ENCODE results near the gene ARX.

ARX gene

DNA sequence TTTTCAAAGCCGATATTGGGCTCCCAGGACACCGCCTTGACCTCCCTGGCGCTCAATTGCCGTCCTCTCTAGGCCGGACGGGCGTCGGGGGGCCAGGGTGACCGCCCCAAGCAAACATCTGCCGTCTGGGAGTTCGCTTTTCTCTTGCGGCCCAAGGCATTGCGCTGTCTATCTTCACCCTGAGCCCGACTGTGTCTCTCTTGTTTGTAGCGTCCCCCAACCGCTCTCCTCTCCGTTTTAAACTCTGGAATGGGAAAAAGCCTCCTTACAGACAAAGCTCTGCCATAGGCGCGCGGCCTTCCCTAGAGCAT, 551 bp upstream of the ARX start:
- DNase-seq, result no peak

DNA sequence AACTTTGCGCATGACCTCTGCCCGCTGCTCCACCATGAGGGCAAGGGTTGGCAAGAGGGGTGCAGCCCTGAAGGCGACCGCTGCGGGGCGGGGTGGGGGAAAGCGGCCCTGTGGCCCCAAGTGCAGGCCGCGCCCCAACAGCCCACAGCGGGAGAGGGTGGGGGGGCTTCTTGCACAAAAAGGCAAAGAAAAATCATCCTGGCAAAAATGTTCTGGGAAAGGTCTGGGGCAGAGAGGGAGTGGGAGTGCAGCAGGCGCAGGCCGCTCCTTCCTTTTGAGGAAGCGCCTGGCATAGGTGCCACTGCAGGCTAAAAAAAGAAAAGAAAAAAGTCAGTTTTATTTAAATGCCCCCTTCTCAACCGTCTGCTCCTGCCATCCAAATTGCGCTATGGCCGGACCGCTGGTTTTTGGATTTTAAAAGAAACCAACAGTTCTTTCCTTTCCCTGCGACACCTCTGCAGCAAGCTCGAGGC, 1.4 kb downstream of the ARX start:
- no peak for DNase-seq

DNA sequence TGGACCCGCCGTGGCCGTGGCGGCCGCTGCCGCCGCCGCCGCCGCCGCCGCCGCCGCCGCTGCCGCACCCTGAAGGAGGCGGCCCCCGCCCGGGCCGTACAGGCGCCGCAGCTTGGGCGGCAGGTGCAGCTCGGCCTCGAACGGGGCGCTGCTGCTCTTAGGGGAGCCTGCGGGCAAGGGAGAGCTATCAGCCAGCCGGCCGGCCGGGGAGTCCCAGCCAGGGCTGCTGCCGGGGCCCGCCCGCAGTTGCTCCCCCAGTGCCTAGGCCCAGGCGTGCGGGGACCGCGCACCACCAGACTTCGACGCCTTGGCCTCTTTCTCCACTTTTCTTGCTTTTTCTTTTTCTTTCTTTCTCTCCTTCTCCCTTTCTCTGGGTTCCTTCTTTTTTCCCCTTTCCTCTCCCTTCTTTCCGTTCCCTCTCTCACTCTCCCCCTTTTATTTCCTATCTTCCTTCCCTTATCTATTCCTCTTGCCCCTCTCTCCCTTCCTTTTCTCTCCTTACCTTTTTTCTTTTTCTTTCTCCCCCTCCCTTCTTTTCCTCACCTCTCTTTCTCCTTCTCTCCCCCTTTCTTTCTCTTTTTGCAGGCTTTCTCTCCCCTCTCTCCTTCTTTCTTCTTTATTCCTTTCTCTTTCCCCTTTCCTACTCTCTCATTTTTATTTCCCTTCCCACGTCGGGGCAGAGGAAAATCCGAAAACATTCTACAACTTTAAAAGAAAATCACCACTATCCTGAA, 2.0 kb downstream of the ARX start:
- DNase-seq, result no peak

DNA sequence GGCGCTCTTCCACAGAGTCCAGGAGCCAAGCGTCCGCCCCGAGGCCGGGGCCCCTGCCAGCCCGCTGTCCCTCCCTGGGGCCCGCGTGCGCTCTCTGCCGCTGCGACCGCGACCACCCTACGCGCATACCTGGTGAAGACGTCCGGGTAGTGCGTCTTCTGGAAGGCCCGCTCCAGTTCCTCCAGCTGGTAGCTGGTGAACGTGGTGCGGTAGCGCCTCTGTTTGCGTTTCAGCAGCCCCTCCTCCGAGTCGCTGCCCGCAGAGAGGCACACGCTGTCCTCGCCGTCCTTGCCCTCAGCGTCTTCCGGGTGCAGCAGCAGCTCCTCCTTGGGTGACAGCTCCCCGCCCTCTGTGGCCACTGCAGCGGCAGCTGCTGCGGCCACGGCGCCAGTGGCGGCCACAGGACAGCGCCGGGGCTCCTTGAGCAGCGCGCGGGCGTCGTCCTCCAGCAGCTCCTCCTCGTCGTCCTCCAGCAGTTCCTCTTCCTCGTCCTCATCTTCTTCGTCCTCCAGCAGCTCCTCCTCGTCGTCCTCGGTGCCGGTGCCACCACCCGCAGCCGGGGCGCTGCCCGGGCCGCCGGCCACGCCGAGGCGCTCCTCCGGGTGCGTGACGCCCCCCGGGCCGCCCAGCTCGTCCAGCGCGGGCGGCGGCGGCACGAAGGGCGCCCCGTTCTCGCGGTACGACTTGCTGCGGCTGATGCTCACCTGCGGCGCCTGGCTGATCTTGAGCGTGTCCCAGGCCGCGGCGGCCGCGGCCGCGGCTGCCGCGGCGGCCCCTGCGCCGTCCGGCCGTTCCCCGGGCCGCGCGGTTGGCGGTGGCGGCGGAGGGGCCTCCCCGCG, 2.8 kb downstream of the ARX start:
- DNase-seq, result no peak

DNA sequence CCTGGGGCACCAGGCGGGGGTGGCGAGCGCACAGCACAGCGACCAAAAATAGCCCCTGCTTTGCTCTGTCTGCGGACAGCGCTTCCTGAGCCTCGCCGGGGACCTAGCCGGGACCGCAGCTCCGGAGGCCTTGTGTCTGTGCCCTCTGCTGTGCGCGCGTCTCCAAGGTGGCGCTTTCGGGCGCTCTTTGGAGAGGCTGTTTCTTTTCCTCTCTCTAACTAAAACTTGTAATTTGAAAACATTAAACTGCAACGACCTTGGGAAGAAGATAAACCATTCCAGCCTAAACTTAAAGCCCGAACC, 3.4 kb downstream of the ARX start:
- DNase-seq, result no peak

DNA sequence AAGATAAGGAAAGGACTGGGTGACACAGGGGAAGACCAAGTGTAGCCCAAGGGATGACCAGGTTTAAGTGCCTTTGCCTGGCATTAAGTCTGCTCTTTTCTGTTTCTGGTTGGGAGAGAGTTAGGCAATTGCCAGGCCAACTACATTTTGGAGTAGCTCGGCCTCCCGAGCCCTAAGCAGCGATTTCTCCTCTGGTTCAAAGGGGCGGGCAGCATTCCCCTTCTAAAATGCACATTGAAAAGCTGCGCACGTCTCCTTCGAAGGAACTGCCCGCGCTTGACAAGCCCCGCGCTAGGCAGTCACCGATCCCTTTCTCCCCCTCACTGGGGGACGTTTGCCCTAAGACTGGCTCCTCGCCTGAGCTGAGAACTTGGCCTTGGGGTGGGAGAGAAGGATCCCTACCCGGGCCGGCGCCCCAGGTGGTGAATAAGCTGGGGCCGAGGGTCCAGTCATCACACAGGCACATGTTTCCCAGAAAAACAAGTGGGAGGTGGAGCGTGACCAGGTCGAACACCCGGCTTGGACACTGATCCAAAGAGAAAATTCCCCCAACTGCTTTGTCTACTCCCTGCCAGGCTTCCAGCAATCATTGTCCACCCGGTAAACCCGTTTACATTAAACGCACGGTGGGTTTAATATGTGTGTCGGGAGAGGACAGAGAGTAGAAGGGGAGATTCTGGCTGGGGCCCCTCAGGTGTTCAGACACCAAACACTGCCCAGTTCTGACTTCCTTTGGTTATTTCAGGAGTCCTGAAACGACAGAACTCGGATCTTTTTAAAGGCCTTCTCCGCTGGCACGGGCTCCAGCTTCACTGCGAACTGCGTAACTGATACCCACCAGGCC, 4.0 kb downstream of the ARX start:
- no peak for DNase-seq

DNA sequence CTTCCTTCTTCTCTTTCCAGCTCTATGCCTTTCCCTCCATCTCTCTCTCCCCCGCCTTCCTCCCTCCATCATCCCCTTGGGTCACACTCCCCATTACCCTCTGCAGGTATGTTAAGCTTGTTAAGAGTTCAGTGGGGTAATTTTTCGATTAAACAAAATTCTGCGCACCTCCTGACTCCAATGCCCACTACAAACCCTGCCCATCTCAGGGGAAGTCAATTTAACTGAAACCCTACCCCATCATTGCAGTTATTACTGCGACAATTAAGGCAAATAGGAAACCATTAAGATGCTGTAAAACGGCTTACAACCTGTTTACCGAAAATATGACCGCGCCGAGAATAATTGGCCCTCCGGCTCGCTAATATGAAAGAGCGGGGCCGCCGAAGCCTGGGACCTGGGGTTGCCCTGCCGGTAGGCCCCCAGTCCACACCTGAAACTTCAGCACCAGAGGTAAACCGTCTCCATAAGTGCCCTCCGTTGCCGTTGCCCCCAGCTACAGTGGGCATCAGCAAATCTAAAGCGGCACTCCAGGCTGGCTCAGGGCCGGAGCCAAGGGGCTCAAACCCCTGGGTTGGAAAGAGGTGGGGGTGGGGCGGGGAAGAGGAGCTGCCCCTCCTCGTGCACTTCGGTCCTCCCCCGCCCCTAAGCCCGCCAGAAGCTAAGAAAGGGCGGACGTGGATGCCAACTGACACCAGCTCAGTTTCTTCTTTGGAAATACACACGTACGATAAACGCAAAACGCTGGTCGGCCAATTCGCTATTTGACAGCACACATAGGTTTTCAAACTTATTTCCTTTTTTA, 4.8 kb downstream of the ARX start:
- DNase-seq, result no peak

DNA sequence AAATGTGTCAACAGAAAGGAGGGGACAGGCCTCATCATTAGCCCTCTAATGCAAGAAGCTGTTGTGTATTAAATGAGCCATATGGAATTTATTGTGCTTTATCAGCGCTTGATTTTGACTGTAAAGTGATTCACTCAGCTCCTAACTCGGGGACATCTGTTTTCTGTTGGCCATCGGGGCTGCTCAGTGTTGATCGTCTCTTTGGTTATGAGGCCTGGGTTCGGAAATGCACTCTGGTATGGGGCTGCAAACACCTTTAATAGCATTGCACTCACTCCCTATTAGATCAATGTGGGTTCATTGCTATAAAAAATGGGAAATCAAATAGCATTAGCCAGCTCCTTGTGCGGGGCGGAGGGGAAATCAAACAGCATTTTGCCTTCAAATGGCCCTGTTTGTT, 6.4 kb downstream of the ARX start:
- no peak for DNase-seq

DNA sequence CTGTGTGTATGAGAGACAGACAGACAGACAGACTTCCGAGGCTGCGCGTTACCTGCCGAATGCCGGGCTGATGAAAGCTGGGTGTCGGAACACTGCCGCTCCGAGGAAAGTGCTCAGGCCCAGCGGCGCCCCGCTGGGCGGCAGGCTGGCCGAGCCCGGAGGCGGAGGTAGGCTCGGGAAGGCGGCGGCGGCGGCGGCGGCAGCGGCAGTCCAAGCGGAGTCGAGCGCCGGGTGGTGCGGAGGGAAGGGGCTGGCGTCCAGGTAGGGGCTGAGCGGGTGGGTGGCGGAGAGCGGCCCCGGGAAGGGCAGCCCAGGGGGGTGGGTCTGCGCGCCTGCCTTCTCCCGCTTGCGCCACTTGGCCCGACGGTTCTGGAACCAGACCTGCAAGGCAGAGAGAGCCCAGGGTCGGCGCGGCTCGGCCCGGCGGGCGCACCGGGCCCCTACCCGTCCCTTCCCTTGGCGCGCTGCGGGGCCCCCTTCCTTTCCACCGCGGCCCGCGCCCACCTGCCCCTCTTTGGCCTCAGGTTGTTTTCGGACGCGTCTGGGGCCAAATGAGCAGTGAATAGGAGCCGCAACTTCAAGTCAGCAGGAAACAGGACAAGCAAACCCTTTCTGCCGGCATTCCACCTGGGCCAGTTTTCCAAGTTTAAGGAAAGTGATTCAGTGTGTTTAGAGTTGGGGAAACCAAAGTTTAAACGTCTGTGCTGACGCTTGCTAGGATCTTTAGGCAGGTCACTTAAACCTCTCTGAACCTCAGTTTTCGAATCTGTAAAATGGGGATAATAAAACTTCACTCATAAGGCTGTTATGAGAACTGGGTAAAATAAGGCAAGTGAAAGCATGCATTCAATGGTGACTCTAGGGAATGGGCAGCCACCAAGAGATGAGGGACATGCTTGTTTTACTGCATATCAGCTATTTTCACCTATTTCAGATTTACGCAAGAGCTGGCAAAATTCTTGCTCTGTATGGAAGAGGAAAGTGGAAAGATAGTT, 8.4 kb downstream of the ARX start:
- no peak for DNase-seq

DNA sequence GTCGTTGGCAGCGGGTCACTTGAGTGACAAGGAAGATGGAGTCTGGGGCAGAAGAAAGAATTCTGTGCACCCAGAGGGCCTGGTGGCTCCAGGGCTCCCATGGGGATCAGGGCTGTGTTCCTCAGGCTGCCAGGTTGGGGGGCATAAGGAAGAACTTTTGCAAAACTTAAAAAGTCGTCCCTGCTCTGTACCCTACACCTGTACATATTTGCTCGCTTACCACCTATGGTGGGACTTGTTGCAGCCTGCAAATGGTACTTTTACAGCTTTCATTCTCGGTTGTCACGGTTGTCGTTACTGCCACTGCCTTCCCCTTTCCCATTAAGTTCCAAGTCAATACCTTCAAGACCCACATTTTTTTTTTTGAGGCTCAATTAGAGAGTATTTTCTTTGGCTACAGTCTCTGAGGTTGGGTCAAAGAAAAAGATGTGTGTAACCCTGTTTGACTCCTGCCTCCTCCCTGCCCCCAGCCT, 9.1 kb downstream of the ARX start:
- DNase-seq, result no peak

DNA sequence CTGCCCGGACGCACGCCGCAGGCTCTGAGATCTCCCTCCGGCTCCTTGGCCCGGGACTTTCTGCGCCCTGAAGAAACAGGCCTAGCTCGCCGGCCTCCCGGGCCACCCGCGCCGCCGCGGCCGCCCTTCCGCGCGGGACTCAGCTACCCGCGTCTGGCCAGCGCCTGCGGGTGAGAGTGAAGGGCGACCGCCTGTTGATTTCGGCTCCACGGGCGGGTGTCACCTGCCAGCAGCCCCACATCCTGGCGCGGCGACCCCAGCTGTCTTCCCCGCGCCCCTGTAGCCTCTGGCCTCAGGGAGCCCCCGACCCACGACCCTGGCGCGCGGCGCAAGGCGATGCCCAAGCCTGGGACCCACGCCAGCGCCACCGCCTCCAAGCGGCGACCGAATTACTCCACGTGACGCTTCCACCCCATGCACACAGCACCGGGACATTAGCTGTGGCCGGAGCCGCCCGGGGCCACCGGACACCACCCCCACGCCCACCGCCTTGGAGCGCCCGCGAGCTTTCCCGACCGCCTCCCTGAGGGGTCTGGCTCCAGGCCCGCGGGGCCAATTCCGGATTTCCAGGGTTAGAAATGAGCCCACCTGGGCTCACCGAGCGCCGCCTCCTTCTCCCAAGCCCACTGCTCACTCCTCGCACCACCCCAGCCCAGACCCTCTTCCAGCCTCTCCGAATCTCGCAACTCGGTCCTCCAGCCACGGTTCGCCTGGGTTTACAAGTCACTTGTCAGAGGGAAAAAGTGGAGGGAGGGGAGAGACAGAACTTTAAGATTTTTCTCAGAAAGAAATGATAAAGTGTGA, 10.2 kb downstream of the ARX start:
- DNase-seq, result no peak

DNA sequence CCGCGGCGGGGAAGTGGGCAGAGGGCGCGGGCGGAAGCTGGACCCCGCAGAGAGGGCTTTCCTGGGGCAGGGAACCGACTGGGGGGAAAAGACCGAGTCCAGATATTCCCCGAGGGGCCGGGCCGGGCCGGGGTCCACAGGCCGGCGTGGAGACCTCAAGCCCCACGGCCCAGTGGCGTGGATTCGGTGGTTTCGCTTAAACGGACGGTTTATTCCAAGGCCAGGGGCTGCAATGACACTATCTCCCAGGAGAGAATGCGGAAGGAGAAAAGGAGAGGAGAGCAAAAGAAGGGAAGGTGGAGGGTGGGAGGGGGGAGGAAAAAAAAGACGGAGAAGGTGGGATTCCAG, 10.8 kb downstream of the ARX start:
- no peak for DNase-seq

DNA sequence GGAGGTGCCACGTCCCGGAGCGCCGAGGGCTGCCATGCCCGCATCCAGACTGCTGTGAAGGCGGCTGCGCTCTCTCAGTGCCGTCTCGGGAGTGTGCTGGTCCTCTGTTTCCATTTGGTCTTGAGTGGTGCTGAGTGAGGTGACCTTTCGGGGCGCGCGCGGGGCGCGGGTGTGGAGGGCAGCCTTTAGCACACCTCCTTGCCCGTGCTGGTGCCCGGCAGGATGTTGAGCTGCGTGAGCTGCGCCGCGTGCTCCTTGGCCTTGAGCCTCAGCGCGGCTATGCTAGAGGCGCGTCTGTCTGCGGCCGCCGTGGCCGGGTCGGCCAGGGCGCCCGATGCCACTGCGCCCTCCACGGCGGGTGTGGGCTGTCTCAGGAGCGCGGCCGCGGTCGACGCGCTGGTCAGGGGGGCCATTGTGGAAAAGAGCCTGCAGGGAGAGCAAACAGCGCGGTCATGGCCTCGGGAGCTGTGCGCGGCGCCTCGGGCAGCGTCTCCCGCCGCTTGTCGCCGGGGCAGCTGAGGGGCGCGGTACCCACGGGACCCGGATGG, 11.2 kb downstream of the ARX start:
- no peak for DNase-seq

DNA sequence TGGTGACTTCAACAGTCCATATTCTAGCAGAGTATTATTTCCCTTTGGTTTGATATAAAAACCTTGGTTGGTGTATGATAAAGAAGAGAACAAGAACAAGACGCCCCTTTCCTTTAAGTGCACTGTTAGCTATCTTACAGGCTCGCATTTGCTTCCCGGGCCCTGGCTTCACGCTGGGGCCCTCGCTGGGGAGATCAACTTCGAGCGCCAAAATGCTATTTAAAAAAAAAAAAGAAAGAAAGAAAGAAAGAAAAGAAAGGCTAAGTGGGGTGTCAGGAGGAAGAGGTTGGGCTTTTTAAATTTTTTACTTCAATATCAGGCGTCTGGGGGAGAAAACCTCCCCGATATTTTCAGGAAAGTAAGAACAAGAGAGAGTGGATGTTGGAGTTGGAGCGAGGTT, 11.7 kb downstream of the ARX start:
- DNase-seq, result no peak

DNA sequence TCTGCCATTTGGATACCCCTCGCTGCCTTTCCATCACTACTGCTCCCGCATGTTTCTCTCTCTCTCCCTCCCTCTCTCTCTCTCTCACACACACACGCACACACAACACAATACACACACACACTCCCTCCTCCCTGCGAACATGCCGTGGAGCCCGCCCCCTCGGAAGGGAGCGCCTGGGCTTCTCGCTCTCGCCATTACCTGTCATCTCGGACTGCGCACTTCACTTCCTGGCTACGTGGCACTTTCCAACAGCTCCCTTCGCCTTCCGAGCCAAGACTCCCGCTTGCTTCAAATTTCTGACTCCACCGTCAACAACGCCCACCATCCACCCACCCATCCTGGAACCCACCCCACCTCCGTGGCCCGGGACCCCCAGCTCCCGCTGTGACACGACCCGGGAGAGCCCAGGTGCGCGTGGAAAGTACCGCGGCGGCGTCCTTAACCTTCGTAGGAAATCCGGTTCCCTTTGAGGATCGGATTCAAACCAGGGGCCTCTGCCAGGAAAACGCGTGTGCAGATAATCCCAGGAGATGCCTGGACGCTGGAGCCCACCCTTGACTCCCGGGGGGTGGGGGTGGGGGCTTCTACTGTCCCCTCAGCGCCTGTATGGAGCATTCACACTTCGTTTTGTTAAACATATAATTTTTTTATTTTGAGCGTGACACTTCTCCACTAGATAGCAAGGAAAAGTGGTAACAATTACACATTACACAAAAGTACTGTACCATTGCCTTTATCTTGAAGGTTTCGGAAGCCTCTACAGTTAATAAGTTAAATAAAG, 12.5 kb downstream of the ARX start:
- no peak for DNase-seq

DNA sequence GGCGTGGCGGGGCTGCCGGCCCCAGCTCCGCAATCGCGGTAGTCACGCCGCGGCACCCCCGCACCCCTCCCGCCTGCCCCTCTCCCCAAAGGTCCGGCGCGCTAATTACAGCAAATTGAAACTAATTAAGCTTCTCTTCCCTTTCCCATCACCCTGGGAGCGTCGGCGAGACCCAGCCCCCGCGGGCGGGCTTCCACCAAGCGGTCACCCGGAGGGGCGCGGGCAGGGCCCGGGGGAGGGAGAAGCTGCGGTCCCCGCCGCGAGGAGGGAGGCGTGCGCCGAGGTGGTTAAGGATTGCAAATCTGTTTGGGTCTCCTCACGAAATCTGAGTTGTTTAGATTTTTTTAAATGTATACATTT, 13.1 kb downstream of the ARX start:
- DNase-seq, result no peak

DNA sequence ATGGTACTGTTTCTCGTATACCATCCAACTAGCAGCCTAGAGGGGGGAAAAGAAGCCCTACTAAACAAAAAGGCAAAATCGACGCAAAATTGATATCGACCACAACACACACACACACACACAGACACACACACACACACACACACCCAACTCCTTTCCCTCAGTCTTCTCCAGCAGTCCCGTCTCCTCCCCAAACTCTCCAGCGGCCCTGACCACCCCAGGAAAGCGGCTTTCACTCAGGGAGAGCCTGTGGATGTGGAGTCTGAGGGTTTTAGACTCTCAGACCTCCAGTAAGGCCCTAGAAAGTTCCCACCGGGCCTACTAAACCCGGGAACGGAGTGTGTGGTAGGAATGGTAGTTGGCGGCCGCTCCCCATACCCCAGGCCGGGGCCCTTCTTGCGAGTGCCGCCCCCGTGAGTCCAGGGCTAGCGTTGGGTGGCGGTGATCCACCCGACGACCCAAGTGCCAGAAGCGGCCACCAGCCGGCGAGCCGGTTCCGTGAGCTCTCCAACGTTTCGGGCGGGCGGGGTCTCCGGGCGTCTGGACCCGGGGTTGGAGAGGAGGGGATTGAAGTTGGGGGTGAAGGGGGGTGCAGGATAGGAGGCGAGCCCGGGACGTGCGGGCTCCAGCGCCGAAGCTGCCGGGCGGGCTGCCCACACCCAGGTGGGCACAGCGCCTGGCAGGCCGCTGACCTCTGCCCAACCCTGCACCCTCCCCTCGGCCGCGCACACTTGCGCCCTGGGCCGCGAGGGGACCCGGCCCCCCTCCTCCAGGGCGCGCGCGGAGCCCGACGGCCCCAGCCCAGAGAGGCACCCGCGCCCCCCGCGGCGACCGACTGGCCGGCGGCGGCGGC, 13.7 kb downstream of the ARX start:
- no peak for DNase-seq

DNA sequence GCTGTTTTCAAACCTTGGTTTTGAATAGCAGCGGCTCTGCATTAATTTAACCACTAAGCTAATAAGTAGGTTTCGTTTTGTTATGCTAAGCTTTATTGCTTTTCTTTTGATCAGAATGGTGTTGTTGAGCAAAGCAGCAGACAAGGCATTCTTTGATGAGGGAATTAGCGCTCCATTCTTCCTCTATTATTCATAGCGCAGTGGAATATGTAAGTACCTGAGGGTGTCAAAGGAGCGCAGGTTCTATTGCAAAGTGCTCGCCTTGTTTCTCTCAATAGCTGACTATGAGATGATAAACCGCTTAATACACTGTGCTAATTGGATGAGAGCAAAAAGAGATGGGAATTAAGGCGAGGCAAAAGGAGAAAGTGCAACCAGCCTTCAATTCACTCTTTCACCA, 16.3 kb downstream of the ARX start:
- no peak for DNase-seq
